ENCODE results near the gene KIF5A. TPM values are rescaled to one million over a fixed set of nuclear protein-coding genes. Genes with fewer than 3 reads are reported as not detected.

KIF5A gene
- total and polyA plus RNA-seq, 2 experiments from 2014 or later: 0.11 to 0.36 TPM

DNA sequence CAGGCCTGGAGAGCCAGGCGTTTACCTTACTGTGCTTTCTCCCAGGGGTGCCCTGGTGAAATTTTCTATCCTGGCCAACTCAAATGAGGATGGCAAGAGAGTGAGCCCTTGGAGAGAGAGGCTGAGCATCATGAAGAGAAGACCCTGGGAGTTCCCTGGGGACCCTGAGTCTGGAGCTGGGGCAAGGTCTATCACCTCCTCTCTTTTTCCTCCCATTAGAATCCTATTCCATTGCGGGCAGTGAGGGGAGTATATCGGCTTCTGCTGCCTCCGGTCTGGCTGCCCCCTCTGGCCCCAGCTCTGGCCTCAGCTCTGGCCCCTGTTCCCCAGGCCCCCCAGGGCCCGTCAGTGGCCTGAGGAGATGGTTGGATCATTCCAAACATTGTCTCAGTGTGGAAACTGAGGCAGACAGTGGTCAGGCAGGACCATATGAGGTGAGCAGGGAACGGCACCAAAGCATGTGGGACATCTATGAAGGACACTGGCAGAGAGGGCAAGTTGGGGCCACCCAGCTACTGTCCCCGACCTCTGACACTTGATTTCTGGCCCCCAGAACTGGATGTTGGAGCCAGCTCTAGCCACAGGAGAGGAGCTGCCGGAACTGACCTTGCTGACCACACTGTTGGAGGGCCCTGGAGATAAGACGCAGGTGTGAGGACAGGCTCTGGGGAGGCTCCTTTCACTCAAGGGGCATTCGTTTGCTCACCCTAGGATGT lies 63.0 kb downstream of the KIF5A start:
- DNase-seq (ENCODE audit: low read depth in 1 of 2, low spot score in 1 of 2): no peak
- Histone ChIP-seq H3K27ac (no peak overlapping the region), H3K4me1 (ENCODE audit: low read depth) (peaks cover 4% of the 10 kb centered on the region)

DNA sequence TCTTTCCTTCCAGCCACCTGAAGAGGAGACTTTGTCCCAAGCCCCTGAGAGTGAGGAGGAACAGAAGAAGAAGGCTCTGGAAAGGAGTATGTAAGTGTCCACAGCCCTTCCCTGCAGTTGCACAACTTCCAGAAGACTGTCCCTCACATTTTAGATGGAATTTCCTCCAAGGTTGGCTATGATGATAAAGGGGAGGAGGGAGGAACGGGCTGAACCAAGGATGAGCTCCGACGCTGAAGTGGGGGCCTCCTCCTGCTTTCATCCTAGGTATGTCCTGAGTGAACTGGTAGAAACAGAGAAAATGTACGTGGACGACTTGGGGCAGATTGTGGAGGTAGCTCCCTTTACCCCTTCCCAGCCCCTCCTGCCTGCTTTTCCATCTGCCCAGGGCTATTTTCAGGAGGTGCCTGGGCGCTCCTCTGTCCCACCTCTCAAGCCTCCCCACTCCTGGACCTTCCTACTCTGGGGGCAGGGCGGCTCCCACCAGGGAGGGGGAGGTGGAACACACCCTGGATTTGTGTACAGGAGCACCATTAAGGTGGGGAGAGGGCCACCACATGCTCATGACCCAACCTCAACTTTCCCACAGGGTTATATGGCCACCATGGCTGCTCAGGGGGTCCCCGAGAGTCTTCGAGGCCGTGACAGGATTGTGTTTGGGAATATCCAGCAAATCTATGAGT lies 63.7 kb downstream of the KIF5A start:
- Histone ChIP-seq H3K27ac (no peak overlapping the region), H3K27me3 (peaks cover 43% of the 10 kb centered on the region), H3K9me3 (ENCODE audit: low read depth) (no peaks in the 10 kb centered on the region), H3K4me1 (ENCODE audit: low read depth) (peaks cover 4% of the 10 kb centered on the region), H3K36me3 (no peaks in the 10 kb centered on the region), H3K4me3 (no peak overlapping the region)
- TF ChIP-seq, protein P1, sequence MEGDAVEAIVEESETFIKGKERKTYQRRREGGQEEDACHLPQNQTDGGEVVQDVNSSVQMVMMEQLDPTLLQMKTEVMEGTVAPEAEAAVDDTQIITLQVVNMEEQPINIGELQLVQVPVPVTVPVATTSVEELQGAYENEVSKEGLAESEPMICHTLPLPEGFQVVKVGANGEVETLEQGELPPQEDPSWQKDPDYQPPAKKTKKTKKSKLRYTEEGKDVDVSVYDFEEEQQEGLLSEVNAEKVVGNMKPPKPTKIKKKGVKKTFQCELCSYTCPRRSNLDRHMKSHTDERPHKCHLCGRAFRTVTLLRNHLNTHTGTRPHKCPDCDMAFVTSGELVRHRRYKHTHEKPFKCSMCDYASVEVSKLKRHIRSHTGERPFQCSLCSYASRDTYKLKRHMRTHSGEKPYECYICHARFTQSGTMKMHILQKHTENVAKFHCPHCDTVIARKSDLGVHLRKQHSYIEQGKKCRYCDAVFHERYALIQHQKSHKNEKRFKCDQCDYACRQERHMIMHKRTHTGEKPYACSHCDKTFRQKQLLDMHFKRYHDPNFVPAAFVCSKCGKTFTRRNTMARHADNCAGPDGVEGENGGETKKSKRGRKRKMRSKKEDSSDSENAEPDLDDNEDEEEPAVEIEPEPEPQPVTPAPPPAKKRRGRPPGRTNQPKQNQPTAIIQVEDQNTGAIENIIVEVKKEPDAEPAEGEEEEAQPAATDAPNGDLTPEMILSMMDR (IDR thresholded peaks at IDR 0.05; ENCODE audit: low read depth, low read length): no peak
- DNase-seq (ENCODE audit: low read depth in 1 of 2, low spot score in 1 of 2): no peak

More for the DNA sequence above, 63.0 kb downstream of the KIF5A start:
- H3K36me3 ChIP-seq: no peaks in the 10 kb centered on the region
- H3K4me3 ChIP-seq: no peak overlapping the region
- TF ChIP-seq, protein P1 (IDR thresholded peaks at IDR 0.05; ENCODE audit: low read depth, low read length): no peak
- H3K9me3 ChIP-seq (ENCODE audit: low read depth): no peaks in the 10 kb centered on the region
- peaks cover 36% of the 10 kb centered on the region for H3K27me3 ChIP-seq

DNA sequence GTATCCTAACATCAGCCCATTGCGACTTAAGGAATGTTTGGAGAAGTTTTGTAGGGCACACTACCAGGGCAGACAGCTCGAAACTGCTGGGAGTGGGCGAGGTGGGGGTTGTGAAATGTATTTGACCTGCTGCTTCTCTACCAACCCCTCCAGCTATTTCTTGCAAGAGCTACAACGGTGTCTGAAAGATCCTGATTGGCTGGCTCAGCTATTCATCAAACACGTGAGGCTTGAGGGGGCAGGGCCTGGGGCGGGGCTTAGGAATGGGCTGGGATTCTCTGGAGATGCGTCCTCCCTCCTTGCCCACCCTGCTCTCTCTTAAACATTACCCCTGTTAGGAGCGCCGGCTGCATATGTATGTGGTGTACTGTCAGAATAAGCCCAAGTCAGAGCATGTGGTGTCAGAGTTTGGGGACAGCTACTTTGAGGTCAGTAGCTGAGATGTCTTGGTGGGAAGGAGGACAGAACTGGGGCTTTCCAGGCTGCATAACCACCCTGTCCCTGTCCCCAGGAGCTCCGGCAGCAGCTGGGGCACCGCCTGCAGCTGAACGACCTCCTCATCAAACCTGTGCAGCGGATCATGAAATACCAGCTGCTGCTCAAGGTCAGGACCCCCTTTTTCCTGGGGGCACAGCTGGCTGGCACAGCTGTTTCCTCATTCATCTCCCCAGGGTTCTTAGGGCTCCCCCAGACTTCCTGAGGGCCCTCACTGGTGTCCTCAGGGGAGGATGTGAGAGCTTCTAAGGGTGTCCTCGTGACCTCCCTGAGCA lies 64.5 kb downstream of the KIF5A start:
- no peaks in the 10 kb centered on the region for H3K36me3 ChIP-seq
- DNase-seq (ENCODE audit: low read depth in 1 of 2, low spot score in 1 of 2): no peak
- H3K4me3 ChIP-seq: no peak overlapping the region
- TF ChIP-seq, protein P1 (IDR thresholded peaks at IDR 0.05; ENCODE audit: low read depth, low read length): no peak
- no peak overlapping the region for H3K27ac ChIP-seq
- H3K4me1 ChIP-seq (ENCODE audit: low read depth): peaks cover 4% of the 10 kb centered on the region
- peaks cover 51% of the 10 kb centered on the region for H3K27me3 ChIP-seq
- no peaks in the 10 kb centered on the region for H3K9me3 ChIP-seq (ENCODE audit: low read depth)

DNA sequence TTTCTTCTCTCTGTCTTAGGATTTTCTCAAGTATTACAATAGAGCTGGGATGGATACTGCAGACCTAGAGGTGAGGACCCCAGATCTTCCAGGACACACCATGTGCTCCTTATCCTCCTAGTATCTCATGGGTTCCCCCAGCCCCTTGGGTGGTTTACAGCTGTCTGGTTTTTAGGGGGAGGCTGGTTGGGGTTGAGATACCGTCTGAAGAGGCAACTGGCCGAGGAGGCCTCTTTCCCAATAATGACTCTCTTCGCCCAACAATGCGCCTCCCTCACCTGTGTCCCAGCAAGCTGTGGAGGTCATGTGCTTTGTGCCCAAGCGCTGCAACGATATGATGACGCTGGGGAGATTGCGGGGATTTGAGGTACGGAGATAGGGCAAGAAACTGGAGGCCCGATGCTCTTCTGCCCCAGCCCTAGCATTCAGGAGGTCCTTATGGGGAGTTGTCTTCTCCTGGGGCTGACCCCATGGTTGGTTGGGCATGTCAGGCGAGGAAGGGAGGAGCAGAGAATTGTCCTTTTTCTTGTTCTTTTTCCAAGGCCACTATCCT lies 65.2 kb downstream of the KIF5A start:
- no peak overlapping the region for H3K4me3 ChIP-seq
- DNase-seq (ENCODE audit: low read depth in 1 of 2, low spot score in 1 of 2): no peak
- peaks cover 58% of the 10 kb centered on the region for H3K27me3 ChIP-seq
- H3K9me3 ChIP-seq (ENCODE audit: low read depth): no peaks in the 10 kb centered on the region
- TF ChIP-seq, protein P1 (IDR thresholded peaks at IDR 0.05; ENCODE audit: low read depth, low read length): no peak
- peaks cover 4% of the 10 kb centered on the region for H3K4me1 ChIP-seq (ENCODE audit: low read depth)
- no peak overlapping the region for H3K27ac ChIP-seq
- no peaks in the 10 kb centered on the region for H3K36me3 ChIP-seq

DNA sequence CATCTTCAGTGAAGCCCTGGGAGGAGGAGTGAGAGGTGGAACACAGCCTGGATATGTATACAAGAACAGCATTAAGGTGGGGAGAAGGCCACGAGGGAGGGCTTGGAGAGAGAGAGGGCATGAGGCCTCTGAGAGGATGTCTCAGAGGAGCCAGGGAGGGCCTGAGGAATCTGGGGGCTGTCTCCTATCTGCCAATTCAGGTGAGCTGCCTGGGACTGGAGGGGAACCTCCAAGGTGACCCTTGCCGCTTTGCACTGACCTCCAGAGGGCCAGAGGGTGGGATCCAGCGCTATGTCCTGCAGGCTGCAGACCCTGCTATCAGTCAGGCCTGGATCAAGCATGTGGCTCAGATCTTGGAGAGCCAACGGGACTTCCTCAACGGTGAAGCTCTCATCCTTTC lies 65.8 kb downstream of the KIF5A start:
- Histone ChIP-seq H3K36me3 (no peaks in the 10 kb centered on the region), H3K4me3 (no peak overlapping the region), H3K27ac (no peak overlapping the region), H3K9me3 (ENCODE audit: low read depth) (no peaks in the 10 kb centered on the region), H3K27me3 (peaks cover 62% of the 10 kb centered on the region), H3K4me1 (ENCODE audit: low read depth) (peaks cover 4% of the 10 kb centered on the region)
- TF ChIP-seq, protein P1 (IDR thresholded peaks at IDR 0.05; ENCODE audit: low read depth, low read length): no peak
- DNase-seq (ENCODE audit: low read depth in 1 of 2, low spot score in 1 of 2): no peak

All from cardiac muscle cell (in vitro differentiated cells and primary cell).